ENCODE measurements around the gene SLC9A8.

- TF ChIP-seq CTCF (IDR thresholded peaks at IDR 0.05; ENCODE audit: insufficient read depth, low read depth, low read length), result no peak
- no peak for TF ChIP-seq EZH2 (IDR thresholded peaks at IDR 0.05; ENCODE audit: insufficient read depth, low read length)
Measured at GRCh38 chr20:49851991-49852390, 39.4 kb downstream of the SLC9A8 start.

Measured in astrocyte (in vitro differentiated cells and primary cell).